Measurements from ENCODE around the gene CALHM4. TPM values are rescaled to one million over a fixed set of nuclear protein-coding genes. Genes with fewer than 3 reads are reported as not detected.

CALHM4 gene, protein sequence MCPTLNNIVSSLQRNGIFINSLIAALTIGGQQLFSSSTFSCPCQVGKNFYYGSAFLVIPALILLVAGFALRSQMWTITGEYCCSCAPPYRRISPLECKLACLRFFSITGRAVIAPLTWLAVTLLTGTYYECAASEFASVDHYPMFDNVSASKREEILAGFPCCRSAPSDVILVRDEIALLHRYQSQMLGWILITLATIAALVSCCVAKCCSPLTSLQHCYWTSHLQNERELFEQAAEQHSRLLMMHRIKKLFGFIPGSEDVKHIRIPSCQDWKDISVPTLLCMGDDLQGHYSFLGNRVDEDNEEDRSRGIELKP
- not detected for polyA plus RNA-seq (ENCODE audit: insufficient read length)

DNA sequence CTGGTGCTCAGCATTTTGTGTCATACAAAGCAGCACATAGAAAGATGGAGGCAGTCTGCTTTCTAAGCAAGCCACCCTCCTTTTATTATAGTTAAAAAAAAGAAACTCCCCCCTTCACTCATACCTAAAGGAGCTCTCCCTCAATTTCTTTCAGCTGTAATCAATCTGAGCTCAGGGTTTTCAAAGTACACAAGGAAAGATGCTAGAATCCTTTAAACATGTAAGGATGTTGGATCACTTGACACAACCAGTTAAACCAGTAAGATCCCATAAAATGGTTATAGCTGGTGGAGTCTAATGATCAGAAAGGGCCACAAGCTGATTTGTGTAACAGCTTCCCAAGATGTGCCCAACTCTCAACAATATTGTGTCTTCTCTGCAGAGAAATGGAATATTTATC, at the start of gene CALHM4:
CALHM4 (plus strand) TSS at position 301 of the 400 bp plus-strand sequence; CDS start at position 344, 43 bp downstream.
- no peak for DNase-seq

DNA sequence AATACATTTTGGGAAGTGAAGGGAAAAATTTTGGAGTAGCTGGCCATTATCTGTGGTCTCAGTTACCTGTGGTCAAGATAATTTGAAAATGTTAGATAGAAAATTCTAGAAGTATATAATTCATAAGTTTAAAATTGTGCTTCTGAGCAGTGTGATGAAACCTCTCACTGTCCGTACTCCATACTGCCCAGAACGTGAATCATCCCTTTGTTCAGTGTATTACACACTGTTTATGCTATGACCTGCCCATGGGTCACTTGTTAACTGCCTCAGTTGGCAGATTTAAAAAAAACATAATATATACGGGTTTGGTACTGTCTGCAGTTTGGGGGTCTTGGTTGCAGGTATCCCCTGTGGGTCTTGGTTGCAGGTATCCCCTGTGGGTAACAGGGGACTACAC, 46.2 kb upstream of the CALHM4 start:
- no peak for DNase-seq

DNA sequence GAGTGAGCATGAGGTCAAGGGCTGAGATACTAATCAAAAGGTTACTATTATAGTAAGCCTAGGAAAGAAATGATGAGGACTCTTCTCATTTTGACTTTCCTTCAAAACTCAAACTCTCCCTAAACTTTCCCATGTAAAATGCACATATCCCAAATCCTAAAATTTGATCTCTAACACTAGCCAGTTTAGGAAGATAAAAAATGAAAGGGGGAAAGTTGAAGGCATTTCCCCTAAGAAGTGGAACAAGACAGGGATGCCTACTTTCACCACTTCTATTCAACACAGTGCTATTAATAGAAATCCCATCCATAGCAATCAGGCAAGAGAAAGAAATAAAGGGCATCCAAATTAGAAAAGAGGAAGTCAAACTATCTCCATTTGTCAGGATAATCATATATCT, 45.0 kb upstream of the CALHM4 start:
- DNase-seq = no peak

DNA sequence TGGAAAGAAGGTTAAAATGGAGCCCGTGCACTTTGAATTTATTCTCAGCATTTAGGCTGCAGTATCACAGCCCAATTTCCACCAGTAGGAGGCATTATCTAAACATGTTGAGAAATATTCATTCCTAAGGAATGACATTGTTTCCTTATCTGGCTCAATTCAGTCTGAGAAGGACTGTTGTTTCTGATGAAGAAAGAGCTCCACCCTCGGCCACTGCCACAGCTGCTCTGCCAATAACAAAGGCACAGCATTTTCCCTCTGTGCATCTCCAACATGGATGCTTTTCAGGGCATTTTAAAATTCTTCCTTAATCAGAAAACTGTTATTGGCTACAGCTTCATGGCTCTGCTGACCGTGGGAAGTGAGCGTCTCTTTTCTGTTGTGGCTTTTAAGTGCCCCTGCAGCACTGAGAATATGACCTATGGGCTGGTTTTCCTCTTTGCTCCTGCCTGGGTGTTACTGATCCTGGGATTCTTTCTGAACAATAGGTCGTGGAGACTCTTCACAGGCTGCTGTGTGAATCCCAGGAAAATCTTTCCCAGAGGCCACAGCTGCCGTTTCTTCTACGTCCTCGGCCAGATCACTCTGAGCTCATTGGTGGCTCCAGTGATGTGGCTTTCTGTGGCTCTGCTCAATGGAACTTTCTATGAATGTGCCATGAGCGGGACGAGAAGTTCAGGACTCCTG, 42.0 kb upstream of the CALHM4 start, which contains the start of gene CALHM5:
CALHM5 (plus strand) TSS at position 216 of the 687 bp plus-strand sequence; CDS start at position 274, 58 bp downstream.
- peak; percentile 33 for DNase-seq

DNA sequence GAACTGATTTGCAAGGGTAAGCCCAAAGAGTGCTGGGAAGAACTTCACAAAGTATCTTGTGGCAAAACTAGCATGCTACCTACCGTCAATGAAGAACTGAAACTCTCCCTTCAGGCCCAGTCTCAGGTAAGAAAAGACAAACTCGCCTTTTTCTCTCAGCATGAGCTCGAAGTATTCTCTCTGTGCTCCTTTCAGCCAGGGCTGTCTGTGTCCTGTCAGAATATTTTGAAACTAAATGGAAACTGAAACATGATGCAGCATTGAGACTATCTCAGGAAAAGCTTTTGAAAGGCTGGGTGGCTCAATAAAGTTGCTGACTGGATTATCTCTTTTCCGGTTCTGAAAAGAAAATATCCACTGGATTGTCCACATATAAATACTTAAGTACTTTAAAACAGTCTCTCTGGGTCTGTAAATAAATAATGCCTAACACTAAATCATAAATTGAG, 41.4 kb upstream of the CALHM4 start:
- DNase-seq = peak; percentile 27

DNA sequence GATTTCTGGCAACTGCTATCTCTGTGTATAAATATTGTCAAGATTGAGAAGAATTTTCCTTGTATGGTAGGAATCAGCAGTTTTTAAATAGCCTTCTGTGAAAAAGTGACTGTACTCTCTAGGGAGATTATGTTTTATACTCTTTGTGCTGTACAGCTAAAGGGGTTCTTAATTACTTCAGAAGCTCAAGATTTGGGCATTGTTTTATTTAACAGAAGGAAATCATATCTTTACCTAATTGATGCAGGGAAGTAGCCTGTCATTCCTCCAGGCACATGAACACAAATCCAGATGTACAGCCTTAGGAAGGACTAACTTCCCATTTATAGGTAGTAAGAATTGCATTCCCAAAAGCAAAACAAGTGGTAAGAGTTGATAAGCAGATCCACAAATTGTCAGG, 40.8 kb upstream of the CALHM4 start:
- no peak for DNase-seq

DNA sequence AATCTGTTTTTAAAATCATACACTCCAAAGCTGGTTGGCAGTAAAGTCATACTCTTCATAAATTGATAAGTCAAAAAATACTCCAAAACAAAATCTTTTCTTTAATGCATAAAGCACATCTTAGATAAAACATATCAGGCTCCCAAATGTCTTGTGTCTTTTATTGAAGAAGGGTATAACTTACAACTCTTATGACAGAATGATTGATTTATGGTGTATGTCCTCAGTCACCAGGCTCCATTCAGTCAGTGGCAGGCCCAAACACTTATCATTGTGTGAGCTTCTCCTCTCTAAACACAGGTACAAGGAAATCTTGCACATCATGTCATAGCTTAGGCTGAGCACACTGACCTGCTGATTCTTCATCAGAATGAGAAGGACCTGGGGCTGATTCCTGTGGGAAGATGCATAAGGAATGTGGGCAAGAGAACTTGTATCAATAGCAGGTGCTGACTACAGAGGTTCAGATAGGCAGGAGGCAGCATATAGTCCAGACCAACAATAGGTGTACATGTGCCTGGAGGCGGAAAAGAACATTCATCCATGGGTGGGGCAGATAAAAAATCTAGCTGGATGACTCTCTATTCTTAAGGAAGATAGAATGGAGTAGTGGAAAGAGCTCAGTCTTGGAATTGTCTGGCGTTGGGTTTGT, 40.2 kb upstream of the CALHM4 start:
- DNase-seq = no peak

DNA sequence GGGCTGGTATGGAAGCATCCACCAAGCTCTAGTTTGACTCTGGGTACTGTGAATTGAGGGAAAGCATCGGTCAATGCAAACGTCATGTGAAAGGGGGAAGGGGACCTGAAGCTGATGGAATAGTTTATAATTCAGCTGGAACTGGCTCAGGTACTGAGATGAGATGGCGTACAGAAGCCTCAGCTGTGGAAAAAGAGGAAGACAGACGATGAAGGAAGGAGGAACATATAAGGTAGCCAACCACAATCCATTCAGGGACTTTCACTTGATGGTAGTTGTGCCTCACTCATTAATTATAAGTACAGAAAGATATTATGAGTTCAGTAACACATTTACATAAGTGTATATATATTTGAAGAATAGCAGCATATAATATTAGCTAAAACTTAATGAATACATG, 39.4 kb upstream of the CALHM4 start:
- no peak for DNase-seq

DNA sequence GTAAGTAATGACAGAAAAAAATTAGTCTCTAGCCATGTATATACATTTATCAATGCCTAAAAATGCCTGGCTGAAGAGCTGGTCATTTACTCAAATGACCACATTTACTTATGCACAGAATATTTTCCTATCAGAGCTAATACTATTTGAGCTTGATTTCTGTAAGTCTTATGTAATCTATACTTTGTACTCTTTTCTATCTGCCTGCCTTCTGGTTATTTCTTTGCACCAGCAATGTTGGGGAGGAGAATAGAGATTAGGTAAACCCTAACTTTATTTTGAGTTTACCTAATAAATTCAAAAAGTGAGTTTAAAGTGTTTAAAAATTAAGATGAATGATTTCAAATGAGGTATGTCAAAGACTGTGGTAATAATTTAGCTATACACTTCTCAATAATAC, 38.4 kb upstream of the CALHM4 start:
- DNase-seq = no peak

DNA sequence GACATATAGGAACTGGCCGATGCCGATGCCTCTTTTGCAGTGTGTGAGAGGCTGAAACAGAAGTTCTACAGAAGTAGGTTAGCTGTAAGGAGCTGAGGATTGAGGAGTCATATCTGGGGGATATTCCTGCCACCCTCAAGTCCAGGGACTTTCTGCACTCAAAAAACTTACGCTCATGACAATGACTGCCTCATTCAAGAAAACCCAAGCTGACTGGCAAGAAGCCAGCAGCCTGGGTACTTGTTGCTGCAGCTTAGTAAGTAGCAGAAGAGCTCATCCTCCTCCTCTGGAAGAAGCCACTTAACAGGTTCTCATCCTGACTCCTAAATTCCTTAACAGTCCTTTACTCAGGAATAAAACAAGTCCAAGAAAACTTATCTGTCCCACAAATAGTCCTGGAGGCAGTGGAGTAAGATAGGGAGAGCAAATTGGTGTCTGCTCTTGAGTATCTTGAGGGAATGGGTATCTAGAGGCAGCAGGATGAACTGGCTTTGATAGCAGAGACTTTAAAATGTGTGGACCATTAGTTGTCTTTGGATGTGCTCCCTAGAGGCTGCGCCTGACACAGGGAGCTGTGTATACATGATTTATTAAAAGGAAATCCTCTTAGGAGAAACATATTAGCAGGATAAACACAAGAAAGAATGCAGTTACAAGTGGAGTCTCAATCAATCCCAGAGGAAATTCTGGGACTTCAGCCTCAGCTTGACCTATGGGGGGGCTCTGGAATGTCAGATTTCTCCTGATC, 34.8 kb upstream of the CALHM4 start:
- no peak for DNase-seq

DNA sequence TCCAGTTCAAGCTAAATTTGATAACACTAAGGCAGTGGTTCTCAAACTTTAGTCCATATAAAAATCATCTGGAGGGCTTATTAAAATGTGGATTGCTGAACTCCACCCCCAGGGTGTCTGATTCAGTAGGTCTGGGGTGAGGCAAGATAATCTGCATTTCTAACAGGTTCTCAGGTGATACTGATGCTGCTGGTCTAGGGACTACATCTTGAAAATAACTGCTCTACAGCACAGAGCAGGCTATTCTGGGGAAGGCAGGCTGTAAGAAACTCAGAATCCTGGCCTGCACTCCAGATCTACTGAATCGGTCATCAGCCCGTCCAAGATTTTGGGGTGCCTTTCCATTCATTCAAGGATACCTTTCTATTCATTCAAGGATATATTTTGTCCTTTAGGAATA, 30.7 kb upstream of the CALHM4 start:
- DNase-seq = no peak

DNA sequence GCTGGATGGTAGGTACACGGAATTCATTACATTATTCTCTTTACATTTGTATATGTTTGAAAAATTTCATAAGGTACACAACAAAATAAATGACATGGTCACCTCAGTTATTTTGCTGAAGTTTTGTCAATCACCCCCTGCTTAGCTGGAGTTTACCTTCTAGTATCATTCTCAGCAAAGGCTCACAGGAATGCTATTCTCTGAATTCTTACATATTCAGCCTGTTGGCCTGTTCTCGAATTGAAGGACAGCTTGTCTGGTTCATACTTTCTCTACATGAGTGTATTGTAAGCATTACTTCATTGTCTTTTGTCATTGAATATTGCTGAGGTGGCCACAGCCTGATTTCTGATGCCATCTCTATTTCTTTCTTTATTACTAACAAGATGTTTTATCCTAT, 29.3 kb upstream of the CALHM4 start:
- no peak for DNase-seq

DNA sequence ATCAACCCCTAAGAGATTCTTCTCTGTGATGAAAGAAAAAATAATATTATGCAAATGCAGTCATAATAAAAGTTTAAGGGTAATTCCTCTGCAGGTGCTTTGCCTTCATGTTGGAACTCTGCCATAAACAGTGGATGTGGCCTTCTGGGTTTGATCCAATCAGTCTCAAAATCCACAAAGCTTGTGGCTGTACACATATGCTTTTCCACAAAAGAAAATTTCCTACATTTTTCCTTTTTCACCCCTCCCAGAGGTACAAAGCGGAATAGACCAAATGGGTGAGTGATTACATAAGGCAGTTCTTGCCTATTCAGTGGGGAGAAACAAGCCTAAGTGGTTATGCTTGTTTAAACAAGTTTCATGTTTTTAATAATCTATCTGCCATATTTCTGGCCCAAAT, 25.4 kb upstream of the CALHM4 start:
- no peak for DNase-seq

DNA sequence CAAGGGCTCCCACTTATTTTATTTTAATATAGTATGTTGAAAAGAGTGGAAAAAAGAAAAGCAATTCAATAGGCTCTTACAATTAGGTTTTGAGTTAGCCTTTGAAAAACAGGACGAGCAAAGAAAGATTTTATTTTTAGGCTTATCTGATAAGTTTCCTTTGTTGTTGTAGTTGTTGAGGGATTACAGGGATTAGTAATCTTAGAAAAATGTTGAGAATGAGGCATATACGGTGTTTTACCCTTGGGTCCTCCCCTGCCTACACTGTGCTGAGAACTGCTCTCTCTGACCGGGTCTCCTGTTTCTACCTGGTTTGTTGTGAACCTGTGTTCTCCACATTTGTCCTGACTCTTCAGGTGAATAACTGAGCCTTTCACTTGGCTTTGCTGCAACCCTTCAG, 24.8 kb upstream of the CALHM4 start:
- no peak for DNase-seq

DNA sequence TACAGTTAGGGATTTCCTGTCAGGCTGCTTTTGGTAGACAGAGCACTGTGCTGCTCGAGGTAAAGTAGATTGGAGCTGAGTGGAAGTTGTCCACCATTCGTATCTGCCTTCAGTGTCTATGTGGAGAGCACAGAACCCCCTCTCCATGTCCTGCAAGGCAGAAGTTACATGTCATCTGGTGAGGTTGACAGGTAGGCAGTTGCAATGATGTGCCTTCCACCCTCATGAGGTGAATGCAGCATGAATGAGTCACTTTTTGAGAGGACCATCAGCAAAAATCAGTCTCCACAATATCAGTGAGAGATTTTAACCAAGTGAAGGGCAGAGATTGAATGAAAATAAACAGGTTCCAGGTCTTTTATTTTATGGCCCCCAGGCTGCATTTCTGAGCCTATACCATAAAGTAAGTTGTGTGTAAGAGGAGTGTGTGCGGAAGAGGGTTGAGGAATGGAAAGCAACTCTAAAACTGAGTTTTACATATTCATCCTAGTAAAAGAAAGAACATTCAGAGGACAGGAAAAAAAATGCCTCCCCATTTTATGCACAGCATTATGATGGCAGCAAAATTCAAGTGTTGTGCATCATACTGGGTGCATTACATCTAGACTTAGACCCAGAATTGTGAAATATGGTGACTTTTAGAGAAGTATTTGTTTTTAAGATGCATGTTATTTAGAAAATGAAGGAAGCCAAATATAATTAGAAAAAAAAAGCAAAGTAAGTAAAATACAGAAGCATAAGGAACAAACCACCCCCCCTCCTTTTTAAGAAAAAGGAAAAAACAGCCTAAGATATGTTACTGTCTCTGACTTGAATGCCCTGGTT, 23.9 kb upstream of the CALHM4 start:
- no peak for DNase-seq

DNA sequence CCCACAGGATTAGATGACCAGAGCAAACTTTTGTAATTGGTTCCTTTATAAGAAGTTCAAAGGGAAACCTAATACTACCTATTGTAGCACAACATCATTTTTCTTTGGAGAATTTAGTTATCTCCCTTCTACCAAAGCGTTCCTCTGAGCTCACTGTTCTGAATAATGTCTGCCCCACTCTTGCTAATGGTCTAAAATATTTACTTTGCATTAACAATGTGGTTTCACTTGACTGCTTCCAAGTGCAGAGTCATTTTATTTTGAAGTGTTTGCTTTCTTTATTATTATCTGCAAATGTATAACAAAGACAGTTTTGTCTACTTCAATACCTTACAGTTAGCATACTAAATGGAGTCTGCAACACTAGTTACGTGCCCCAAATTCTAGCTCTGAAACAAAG, 23.1 kb upstream of the CALHM4 start:
- no peak for DNase-seq

DNA sequence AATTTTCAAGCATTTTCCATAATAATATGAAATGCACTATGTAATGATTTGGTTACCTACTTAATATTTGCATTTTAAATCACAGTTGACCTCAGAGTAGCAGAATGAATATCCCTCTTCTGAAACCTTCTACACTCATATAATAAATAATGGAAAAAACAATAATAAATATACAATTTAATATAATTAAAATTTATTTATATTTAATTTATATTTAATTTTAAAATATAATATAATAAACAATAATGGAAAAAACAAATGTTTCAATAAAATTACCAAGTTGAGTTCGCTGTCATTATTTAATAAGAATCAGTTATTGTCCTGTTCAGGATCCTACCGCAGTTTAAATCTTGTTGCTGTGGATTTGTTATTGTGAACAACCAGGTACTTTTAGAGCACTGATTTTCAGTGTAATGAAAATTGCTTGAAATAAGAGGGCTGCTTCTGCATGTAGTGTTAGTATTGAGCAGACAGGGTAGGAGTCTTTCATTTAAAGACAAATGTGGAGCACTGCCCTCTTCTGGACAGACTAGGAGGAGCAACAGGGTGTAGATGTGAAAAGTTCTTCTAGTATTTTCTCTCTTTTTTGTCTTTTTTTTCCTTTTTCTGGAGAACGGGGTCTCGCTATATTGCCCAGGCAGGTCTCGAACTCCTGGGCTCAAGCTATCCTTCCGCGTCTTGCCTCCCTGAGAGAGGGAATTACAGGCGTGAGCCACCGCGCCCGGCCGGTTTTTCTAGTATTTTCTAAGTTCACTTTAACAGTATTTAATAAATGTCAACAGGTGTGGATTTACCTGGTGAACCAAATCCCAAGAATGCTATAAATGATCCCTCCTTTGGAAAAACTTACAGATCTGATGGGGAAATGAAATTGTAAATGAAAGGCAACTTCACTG, 21.6 kb upstream of the CALHM4 start:
- peak; percentile 61 for DNase-seq

DNA sequence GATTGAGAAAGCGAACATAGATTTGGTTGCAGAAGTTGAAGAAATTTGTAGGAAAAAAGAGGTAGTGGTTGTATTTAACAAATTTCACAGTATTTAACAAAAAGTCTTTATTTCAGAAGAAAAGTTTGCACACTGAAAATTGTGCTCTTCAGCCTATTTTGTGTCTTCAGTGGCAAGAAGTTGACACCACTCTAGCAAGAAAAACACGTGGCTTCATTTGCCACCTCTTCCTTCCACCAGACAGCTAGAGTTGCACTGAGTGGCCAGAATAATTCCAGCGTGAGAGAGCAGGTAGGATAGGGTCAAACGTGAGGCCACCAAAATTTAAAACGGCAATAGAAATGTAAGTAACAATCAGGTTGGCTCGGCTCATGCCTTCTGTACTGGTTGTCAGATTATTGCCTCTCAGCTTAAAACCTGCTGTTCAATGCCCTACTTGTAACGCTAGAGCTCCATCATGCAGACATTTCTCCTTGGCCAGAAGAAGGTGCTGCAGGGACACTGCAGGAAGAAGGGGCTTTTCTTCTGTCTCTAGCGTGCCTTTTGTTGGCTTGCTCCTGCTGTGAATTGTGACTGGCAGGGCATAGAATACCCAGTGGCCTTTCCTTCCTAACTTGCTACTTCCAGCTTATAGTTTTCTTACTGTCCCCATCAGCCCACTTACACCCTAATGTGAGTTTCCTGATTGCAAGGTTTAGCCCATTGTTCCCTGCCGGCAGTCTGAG, 20.2 kb upstream of the CALHM4 start:
- DNase-seq = no peak

DNA sequence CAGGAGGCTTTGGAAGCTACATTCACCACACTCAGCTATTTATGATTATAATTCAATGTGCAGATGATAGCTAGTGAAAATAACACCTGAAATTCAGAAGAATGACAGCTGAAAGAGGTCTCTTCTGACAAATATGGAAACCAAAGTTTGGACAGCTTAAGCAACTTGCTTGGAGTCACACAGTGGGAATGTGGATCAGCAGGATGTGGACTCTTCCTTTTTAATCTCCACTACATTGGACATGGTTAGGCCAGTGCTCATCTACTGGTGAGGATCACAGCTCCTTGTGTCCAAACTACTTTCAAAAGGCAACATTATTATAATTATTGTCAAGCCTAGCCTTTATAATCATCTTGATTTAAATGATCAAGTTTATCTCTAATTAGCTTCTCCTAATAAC, 18.4 kb upstream of the CALHM4 start:
- no peak for DNase-seq

DNA sequence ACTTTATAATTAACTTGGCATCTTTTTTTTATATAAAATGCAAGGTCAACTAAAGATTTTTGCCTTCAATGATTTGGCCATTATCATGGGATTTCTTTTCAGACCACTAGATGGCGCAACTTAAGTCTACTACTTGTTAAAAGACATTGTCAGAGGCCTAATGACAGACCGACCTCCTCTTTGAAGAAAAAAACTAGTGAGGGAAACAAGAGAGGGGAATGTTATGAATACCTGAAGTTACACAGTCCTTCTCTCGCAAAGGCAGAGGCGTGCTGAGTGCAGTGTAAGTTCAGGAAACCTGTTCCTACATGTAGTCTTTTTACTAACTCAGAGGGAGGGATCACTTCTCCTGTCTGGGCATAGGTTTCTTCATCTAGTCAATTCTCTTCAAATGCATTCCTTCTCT, 17.3 kb upstream of the CALHM4 start:
- peak; percentile 41 for DNase-seq
